GM19193 (cell line): ENCODE results near the gene CDCA7L.

Source experiments
- POLR2A ChIP-seq: IDR thresholded peaks from 4 replicates; pipeline ENCODE4 v1.6.1; 2011; ENCODE audit not compliant: insufficient read depth, insufficient read length; ENCODE audit errors: extremely low read depth

The CDCA7L gene, protein sequence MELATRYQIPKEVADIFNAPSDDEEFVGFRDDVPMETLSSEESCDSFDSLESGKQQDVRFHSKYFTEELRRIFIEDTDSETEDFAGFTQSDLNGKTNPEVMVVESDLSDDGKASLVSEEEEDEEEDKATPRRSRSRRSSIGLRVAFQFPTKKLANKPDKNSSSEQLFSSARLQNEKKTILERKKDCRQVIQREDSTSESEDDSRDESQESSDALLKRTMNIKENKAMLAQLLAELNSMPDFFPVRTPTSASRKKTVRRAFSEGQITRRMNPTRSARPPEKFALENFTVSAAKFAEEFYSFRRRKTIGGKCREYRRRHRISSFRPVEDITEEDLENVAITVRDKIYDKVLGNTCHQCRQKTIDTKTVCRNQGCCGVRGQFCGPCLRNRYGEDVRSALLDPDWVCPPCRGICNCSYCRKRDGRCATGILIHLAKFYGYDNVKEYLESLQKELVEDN

DNA sequence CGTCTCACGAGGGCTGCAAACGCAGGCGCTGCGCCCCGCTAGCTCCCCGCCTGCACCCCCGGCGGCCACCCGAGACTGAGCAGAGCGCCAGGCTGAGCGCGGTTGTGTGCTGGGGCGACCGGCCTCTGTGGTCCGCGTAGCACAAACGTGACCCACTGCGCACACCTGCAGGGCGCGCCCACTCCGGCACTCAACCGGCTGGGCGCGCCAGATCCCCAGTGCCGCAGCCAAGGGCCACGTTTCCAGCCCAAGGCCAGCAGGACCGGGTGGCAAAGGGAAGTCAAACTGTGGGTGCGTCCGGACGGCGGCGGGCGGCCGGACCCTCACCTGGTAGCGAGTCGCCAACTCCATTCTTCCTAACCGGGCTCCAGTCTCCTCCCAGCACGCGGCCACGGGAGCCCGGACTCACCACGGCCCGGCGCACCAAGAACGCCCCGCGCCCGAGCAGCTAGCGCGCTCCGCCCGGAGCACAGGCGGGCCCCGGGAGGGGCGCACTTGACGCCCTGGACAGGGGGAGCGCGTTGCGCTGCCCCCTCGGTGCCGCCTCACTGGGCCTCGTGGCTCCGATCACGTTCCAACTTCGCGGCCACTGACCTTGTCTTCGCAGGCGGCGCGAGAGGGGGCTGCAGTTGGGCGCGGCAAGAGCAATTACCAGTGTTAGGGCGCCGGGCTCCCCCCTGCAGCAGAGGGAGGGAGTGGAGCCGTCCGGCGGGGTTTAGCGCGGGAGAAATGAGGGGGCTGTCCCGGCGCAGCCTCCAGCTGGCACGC is at the start of gene CDCA7L:
TSS of gene CDCA7L (minus strand) at position 446 of the 768 bp plus-strand sequence. CDS start at position 351, 95 bp downstream.
- TF ChIP-seq POLR2A, result peak; percentile 91

DNA sequence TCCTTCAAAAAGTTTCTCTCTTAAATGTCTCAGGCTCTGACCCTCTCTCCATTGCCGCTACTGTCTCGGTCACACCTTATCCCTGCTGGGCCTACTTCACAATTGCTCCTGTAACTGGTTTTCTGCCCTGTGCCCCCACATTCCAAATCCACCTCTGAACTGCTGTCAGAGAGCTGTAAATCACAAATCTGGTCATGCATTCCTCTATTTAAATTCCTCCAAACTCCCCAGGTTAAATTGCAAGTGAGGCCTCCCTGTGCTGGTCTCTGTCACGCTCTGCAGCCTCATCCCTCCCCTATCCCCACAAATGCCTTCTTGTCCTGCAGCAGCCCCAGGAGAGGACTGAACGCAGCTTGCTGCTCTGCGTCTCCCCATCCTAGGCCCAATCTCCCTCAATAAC is 40.4 kb upstream of the CDCA7L start:
- TF ChIP-seq POLR2A, result no peak

DNA sequence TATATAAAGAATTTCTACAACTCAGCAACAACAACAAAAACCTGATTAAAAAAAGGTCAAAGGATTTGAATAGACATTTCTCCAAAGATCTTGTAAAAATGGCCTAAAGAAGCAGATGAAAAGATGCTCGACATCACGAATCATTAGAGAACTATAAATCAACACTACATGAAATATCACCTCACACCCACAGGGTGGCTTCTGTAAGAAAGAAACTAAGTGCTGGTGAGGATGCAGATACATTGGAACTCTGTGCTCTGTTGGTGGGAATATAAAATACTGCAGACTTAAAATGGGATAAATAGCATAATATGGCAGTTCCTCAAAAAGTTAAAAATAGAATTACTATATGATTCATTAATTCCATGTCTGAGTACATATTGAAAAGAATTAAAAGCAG is 38.3 kb upstream of the CDCA7L start:
- TF ChIP-seq POLR2A, result no peak

DNA sequence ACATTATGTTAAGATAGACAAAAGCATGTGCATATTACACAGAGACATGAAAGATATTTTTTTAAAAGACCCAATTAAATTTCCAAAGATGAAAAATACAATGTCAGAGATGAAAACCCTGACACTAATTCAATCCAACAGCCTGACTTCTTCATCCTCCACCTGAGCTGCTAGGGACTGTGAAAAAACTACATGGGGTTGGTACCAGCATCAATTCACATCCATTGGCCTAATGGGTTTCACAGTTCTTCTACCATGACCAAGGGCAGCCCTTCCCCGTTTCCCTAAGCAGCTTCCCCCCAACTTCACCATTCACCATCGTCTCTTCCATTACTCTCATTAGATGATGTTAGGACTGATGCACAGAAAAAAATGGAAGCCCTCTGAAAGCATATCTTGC is 37.4 kb upstream of the CDCA7L start:
- TF ChIP-seq POLR2A, result no peak

DNA sequence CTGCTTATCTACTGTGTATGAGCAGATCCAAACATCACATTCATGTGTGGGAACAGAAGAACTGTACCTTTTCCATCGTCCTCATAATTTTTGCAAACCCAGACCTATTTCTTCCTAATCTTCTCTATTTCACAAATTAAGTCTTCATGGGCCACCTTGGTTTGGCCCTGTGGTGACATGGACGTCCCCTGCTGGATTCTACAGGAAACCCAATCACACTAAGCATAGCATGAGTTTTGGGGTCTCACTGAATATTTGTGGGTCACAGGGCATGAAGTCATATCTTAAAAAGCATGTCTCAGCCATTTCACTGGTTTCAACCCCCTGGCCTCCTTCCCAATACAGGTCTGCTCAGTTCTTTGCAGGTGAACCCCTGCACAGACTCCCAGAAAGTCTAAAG is 35.8 kb upstream of the CDCA7L start:
- no peak for TF ChIP-seq POLR2A

DNA sequence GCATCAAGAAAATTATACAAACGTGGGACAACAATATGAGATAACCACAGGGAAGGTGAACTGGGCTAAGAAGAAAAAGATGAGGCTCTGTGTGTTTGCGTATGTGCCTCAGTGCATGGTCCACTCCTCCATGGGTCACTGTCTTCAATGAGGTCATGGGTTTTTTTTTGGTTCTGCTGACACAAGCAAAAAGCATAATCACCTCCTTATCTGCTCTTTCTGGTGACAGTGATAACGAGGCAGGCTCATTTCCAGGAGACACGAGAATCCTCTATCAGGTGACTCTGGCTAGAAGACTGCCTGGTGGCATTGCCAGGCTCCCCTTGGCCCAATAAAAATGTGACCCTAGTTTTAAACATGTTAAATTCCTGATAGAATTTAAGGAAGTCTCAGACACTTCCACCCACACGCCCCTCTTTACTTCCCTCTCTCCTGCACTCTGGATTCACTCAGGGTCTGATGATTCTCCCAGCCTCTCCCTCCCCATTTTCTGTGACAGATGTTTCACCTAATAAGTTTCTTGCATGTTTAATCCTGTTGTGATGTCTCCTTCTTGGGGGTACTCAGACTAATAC is 35.3 kb upstream of the CDCA7L start:
- TF ChIP-seq POLR2A, result no peak

DNA sequence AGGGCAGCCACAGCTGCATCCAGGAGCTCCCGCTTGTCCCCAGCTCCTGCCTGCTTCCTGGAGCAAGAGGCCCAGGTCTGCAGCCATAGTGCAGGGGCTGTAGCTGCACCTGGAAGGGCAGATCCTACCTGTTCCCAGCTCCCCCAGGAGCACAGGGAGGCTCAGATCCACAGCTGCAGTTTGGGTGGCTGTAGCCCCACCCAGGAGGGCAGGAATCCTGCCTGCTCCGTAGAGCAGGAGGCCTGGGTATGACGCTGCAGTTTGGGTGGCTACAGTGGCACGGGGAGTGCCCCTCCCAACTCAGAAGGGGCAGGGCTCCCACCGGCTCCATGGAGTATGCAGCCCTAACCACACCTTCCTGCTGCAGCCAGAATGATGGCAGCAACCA is 26.7 kb upstream of the CDCA7L start:
- TF ChIP-seq POLR2A, result no peak

DNA sequence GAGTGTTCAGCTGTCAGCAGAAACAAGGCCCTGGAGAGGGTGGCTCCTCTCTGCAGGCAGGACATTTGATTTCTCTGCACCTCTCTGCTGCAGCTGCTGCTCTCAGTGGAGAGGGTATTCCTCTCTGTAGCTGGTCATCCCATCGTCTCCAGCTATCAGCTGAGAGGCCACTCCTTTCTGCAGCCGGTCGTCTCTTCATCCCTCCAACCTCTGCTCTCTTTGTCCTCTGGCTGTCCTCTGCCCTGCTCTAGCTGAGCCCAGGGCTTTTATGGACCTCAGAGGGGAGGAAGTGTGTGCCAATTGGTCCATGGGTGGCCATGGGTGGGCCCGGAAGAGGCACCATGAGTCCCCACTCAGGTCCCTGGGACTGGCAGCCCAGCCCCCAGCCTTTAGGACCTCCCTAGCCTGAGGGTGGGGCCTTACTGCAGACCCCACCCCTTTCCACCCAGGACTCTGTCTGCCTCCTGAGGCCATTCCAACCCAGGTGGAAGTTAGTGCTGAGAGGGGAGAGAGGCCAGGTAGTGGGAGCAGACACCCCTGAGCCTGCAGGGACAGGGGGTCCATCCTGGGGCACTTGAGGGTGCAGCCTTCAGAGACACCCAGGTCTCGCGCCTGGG is 26.2 kb upstream of the CDCA7L start:
- TF ChIP-seq POLR2A, result no peak

DNA sequence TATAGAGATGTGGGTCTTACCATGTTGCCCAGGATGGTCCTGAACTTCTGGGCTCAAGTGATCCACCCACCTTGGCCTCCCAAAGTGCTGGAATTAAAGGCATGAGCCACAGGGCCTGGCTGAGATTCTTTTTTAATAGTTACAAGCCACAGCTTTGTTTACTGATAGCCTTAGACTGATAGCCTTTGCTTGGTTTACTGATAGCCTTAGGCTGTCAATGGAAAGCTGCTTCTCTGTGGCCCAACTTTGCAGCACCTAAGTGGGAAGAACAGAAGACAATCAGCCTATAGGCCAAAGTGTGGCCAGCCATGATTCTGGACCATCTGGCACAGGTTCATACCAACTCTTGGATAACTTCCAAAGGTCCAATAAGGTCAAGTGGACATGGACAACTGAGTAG is 24.1 kb upstream of the CDCA7L start:
- TF ChIP-seq POLR2A, result no peak

DNA sequence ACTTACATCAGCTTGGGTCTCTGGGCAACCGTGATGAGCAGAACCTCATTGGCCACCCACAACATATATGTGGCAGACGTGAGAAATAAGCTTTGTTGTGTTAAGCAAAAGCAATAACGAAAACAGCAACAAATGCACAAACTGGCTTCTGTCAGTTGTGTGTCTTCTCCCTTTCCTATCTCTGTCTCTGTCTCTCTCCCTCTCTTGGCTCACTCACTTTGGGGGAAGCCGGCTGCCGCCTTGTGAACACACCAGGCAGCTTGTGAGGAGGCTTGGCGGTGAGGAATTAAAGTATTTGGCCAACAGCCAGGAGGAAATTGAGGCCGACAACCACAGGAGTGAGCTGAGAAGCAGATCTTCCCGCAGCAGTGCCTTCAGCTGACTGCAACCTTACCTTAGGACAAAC is 21.9 kb upstream of the CDCA7L start:
- TF ChIP-seq POLR2A, result no peak

DNA sequence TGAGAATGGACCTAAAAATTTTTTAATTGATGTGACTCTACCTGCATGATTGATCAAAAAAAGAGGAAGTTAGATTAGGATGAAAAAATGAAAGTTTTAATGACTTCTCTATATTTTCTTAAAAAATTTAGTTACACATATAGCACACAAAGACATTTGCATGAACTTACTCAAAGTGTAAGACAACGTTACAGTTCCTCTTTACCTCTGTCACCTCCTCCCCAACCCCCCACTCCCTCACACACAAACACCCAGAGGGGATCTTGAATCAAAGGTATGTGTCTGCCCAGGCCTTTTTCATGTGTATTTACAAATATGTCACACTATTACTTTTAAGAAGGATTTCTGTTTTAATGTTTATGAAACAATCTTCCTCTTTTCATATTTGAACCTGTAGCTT is 20.6 kb upstream of the CDCA7L start:
- TF ChIP-seq POLR2A, result no peak

DNA sequence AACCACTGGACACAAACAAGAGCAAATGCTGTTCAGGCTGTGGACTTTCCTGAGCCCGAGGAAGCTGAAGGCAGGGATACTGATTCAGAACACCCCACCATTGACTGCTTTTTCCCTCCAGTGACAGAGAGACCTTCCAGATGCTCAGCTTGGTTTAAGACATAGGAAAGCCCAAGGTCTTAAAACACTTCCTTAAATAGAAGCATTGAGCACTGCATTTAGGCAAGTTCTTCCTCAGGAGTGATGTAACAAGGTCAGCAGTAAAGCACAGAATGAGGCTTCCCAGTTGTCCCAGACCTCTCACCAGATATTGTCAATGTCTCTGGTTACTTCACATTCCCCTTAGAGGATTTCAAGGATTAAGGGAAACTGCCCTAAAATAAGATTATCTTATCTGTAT is 19.6 kb upstream of the CDCA7L start:
- no peak for TF ChIP-seq POLR2A

DNA sequence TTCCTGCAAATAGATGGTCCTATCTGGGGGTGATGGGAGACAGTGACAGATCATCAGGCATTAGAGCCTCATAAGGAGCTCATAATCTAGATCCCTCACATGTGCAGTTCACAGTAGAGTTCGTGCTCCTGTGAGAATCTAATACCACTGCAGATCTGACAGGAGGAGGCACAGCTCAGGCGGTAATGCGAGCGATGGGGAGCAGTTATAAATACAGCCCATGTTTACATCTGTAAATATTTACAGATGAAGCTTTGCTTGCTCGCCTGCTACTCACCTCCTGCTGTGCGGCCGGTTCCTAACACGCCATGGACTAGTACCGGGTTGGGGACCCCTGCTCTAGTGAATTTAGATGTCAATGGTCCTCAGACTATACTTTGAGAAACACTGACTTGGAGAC is 17.0 kb upstream of the CDCA7L start:
- TF ChIP-seq POLR2A, result no peak

DNA sequence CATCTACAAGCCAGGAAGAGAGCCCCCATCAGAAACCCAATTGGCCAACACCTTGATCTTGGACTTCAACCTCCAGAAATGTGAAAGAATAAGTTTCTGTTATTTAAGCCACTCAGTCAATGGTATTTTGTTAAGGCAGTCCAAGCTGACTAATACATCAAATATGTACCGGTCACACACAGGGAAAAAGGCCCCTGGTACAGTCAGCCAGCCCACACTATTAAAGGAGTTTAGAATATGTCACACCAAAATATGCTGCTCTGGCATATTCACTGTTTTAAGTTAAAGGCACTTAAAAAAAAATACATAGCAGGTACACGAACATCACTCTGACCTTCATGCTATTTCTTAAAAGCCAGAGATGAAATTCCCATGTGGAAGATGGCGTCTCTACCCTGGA is 15.2 kb upstream of the CDCA7L start:
- TF ChIP-seq POLR2A, result no peak

DNA sequence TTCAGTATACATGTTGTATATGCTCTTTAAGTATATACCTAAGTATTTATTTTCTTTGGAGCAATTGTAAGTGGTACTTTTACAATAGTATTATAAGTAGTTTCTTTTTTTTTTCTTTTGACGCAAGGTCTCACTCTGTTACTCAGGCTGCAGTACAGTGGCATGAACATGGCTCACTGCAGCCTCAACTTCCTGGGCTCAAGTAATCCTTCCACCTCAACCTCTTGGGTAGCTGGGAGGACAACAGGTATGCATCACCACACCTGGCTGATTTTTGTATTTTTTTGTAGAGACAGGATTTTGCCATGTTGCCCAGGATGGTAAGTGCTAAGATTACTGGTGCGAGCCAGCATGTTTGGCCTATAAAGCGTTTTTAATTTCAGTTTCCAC is 13.7 kb upstream of the CDCA7L start:
- TF ChIP-seq POLR2A, result no peak
